HG02642 (cell line): ENCODE measurements around the gene CLEC2D.
"Not testable (repeated sequence)": the region's sequence is repeated elsewhere in the genome, so short reads cannot be mapped to it uniquely, and the experiment has no call there.

Experiments
- ATAC-seq: cut with Tn5 transposase; IDR thresholded peaks from one replicate; pipeline ENCODE4 v1.9.1; 2021; ENCODE audit warnings: mild to moderate bottlenecking; ENCODE audit not compliant: unreplicated experiment, poor library complexity

Gene CLEC2D

GRCh38 chr12:9698681-9699080 lies 29.2 kb downstream of the CLEC2D start:
- no peak for ATAC-seq

DNA sequence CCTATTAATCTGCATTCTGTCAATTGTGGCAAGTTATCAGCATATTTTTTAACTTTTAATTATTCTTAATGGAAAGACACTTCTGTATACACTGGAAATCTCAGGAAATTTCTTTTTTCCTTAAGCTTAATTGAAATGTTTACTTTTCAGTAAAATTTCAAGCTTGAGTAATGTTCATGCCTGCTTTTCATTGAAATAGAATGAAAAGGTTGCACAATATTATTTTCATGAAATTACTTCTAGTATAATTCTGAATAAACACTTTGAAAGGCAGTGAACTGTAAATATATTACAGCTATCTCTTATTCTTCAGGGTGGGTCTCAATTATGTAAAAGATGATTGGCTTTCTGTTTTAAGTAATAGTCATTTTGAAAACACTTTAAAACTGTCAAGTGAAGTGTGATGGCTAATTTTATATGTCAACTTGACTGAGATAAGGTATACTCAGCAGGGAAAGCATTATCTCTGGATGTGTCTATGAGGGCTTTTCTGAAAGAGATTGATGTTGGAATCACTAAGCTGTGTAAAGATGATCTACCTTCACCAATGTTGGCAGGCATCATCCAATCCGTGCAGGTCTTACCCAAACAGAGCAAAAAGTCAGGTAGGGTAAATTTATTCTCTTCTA lies 29.9 kb downstream of the CLEC2D start:
- no peak for ATAC-seq

DNA sequence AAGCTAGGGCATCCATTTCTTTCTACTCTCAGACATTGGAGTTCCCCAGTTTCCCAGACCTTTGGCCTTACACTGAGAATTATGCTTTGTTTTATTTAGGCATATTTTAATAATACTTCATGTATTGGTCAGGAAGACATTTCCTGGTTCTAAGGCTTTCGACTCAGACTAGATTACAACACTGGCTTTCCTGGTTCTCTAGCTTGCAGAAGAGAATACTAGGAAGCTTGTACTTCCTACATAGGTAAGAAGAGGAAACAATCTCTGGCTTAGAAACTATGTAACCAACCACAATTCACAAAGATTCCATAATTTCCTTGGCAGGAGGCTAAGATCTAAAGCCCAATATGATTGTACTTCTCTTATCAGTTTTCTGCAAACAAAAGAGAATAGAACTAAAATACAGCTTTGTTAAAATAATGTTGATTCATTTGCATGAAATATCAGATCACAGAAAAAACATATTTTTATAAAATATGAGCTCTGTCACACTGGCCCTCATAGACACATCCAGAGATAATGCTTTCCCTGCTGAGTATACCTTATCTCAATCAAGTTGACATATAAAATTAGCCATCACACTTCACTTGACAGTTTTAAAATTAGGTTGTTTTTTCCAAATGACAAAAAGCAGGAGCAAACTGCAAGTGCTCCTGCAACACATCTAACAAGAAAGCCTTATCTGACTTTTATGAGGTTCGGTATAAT lies 30.5 kb downstream of the CLEC2D start:
- no peak for ATAC-seq

- ATAC-seq, result no peak
These were observed 31.1 kb downstream of the CLEC2D start for GRCh38 chr12:9700606-9700956.

- ATAC-seq, result peak; percentile 45
These were observed 32.1 kb downstream of the CLEC2D start for GRCh38 chr12:9701380-9702154.

- ATAC-seq, result peak; percentile 34
These were observed 32.7 kb downstream of the CLEC2D start for GRCh38 chr12:9702255-9702654.

- not testable (repeated sequence) for ATAC-seq
These were observed 35.0 kb downstream of the CLEC2D start for GRCh38 chr12:9704561-9704960.

- no peak for ATAC-seq
These were observed 36.7 kb downstream of the CLEC2D start for GRCh38 chr12:9706086-9706685.

DNA sequence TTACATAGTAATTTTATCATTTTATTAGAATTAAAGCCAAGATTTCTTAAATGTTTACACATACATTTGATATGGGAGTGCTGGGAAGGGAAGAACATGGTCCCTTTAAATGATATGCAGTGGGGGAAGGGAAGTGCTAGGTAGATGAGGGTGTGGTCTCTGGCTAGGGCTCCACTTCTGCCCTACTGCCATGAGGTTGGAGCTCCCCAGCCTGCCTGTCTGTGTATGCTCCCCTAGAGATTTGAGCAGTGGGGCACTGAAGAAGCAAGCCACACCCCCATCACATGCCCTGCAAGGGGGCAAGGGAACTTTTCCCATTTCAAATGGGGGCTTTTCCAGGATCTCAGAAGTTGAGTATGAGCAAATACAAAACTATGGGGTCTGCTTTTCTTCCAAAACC lies 37.8 kb downstream of the CLEC2D start:
- no peak for ATAC-seq

- ATAC-seq, result peak; percentile 34
These were observed 38.6 kb downstream of the CLEC2D start for GRCh38 chr12:9707864-9708808.

DNA sequence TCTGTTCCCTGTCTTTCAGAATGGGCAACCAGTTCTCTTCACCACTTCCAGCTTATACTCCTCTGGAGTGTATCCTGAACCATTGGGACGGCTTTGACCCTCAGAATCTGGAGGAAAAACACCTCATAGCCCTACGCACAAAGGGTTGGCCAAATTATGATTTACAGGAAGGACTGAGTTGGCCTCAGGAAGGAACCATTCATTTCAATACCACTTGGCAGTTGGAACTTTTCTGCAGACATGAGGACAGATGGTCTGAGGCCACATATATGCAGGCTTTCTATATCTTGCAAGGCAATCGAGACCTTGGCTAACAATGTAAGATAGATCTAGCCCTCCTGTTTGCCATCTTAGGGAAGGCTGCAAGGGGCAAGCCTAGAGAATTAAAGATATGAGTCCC lies 39.3 kb downstream of the CLEC2D start:
- no peak for ATAC-seq

DNA sequence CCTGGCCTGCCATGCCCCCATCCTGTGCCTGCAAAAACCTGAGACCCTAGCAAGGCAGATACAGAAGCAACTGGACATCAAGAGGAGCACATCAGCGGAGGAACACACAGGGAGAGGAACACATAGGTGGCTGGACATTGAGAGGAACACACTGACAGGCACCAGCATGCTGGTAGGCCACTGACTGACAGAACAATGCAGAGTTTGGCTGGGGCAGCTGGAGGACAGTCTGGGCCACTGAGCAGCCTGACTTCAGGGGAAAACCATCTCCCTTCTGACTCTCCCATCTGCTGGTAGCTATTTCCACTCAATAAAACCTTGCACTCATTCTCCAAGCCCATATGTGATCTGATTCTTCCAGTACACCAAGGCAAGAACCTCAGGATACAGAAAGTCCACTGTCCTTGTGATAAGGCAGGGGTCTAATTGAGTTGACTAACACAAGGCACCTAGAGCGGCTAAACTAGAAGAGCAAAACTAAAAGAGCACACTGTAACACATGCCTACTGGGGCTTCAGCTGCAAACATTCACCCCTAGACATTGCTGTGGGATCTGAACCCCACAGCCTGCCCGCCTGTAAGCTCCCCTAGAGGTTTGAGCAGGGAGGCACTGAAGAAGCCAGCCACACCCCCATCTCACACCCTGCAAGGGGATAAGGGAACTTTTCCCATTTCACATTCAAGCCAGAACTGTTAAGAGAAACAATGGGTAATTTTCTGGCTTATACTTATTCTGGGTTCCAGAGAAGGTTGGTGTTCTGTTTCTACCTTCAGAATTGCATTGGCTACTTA lies 41.3 kb downstream of the CLEC2D start:
- no peak for ATAC-seq

- no peak for ATAC-seq
These were observed 42.2 kb downstream of the CLEC2D start for GRCh38 chr12:9711664-9712063.

DNA sequence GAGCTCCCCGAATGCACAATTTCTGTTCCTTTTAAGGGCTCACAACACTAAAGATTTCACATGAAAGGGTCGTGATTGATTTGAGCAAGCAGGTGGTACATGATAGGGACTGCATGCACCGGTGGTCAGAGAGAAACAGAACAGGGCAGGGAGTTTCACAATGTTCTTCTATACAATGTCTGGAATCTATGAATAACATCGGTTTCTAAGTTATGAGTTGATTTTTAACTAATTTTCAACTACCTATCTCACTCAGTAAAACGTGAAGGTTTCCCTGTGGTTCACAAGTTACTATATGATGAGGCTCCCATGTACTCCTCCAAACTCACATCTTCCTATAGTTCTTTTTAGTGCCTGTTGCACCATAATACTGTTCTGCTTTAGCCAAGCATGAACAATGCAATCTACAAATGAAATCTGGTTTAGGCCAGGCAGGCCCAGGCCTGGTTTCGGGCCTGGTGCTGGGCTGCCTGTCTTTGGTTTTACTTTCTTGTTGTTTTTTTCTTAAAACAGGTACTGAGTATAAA lies 43.6 kb downstream of the CLEC2D start:
- peak; percentile 74 for ATAC-seq

DNA sequence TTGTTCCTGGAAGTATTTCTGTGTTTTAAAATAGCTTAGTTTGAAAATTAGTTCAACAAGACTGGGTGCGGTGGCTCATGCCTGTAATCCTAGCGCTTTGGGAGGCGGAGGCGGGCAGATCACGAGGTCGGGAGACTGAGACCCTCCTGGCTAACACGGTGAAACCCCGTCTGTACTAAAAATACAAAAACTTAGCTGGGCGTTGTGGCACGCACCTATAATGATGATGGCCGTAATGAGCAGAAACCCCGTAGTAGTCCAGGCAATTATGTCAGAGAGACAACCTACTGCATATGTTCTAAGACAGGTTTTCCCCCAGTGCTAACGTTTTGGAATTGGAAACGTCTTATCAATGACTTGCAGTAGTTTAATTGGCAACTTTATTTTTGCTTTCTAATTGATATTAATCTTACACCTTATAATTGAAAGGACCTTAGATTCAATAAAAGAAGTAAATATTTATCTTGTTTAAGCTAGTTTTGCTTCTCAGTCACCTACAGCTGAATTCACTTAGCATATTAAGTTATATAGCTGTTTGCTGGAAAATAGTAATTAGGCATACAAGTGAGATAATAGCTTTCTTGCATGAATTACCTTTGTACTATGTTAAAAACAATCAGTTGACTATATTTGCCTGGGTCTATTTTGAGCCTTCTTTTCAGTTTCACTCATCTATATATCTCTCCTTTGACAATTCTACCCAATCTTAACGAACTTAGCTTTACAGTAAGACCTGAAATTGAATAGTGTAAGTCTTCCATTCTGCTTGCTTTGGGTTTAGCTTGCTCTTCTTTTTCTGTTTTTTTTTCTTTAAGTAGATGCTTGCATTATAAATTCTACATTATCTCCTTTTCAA lies 47.8 kb downstream of the CLEC2D start:
- peak; percentile 25 for ATAC-seq

GRCh38 chr12:9718968-9719367 lies 49.5 kb downstream of the CLEC2D start:
- ATAC-seq, result no peak

DNA sequence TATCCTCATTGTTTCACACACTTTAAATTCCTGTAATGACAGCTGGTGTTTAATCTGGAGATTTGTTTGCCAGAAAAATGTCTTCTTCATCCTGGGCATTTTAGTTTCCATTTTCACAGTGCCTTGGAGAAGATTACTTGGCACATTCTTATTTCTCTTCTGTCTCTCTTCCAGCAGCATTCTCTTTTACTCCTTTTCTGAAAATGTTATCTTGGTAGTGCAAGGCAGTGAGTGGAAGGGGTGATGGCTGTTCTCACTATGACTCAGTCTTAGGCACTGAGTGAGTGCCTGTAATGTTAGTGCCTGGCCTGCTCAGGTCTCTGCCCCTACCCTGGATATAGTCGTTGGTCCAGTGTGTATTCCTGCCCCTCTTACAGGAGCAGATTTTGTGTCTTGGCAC lies 50.3 kb downstream of the CLEC2D start:
- ATAC-seq, result no peak
